GM21390 (cell line): ENCODE results near the gene TMEM132C.
A peak's percentile ranks its signal among the peaks of the same experiment; 100 is the strongest.

Experiments used
- ATAC-seq: cut with Tn5 transposase; IDR thresholded peaks from one replicate; pipeline ENCODE4 v1.9.1; 2021; ENCODE audit not compliant: unreplicated experiment

The TMEM132C gene

DNA sequence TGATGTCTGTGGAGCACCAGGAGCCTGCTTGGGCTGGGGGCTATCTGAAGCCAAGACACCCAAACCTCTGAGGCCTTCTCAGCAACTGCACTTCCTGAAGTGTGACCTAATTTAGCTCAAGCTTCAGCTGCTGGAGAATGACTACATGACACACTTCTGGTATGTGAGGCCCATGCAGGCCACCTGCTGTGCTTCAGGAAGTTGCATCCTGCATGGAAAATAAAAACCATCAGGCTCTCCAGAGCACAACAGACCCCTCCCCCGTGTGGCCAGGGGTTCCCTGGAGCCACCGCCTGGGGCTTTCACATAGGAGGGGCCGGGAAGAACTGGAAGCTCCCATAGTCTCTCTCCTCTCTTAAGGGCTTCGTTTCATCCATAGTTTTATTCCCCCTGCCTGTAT lies 339.1 kb downstream of the TMEM132C start:
- no peak for ATAC-seq

DNA sequence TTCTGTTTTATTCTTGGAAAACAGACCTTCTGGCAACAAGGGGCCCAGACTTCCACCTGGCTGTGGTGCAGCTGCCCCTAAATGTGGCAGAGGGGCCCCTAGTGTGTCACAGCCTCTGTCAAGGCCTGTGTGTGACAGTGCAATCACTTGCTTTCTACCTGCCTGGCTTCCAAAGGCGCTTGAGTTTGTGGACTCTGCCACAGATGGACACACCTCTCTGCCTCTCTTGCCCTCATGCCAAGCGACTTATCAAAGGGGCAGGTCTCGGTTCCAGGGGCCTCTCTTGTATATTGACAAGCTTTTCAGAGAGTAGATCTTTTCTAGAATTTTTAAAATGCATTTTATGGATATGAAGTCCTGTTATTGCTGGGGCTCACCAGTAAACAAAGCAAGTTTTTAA lies 339.6 kb downstream of the TMEM132C start:
- no peak for ATAC-seq

DNA sequence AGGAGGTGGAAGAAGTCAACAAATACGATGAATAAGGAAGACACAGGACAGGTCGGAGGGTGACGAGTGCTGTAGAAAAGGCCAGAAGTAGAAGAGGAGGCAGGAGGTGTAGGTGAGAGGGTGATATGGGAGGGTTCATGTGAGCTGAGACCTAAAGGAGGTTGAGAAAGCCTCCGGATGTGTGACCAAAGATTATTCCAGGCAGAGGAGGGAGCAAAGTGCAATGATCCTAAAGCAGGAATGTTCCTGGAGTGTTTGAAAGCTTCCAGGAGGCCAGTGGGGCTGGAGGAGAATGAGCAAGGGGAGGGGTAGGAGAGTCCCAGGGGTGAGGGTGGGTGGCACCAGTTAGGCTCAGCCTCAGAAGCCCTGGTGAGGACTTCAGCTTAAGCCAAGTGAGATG lies 340.0 kb downstream of the TMEM132C start:
- no peak for ATAC-seq

DNA sequence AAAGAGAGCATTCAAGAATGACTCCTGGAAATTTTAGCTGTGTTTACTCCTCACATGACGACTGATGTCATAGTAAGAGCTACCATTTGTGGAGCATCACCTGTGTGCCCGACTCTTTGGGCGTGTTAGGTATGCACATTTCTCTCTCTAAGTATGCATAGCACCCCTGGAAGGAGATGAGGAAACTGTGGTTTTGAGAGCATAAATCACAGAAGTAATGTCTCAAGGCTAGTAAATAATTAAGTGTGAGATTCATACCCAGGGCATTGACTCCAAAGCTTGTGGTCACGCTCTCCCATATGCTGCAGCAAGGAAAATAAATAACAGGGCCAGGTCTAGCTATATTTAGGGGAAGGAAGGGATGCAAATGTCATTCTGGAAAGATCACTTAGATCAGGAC lies 340.7 kb downstream of the TMEM132C start:
- ATAC-seq, result no peak

DNA sequence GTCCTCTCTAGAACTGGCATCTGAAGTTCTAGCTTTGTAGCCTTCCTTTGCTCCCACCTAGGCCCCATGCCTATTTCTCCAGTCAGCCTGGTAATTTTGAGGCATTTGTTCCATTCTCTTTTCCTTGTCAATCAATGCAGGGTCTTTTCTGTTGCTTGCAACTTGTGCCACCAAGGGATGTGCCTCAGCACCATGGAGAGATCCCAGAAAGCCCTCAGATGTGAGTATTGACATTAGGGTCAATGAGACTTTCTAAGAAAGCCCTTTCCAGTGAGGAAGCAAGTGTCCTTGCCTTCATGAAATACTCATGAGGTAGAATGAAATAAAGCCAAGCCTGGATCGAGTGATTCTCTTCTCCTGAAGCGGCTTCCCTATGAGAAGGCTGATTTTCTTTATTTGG lies 342.9 kb downstream of the TMEM132C start:
- no peak for ATAC-seq

DNA sequence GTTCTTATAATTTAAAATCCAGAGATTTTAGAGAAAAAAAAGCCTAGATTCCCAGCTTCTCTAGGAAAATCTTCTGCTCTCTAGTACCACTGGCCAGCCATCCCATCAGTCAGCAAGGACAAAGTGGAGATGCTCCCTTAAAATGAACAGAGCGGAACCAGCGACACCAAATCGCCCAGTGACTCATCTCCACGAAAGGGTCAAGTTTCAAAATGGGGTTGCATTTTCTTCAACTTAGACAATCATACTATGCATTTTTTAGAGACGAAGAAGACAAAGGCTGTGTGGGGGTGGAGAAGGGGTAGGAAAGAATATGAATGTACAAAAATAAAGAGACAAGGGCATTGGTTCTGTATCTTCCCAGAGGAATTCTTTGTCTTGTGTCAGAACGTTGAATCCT lies 344.8 kb downstream of the TMEM132C start:
- no peak for ATAC-seq

DNA sequence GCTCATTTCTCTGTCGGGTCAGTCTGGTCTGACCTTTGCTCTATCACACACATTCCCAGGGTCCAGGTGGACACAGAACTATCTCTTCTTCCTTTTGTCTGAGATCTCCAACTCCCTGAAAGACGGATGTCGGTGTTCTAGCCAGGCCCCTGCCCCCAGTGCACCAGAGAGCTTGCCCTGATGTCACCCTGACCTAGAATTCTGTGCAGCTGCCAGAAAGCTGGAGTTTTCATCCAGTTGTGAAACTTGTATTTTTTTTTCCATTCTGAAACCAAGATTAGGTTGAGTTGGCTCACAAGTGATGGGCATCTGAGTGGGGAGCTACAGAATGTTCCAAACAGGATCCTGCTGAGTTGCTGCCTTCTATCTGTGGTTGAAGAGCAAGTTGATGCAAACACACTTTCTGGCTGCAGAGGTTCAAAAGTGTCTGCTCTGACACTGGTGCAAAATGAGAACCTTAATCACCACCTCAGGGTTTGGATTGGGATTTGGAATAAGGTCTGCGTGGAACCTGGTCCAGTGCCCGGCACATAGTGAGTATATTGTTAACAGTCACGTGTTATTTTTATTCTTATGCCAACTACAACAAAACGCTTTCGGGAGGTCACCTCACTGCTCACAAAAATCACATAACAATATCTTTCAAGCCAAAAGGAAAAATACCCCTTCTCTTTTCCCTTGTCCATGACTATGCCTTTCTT lies 345.3 kb downstream of the TMEM132C start:
- ATAC-seq, result no peak

DNA sequence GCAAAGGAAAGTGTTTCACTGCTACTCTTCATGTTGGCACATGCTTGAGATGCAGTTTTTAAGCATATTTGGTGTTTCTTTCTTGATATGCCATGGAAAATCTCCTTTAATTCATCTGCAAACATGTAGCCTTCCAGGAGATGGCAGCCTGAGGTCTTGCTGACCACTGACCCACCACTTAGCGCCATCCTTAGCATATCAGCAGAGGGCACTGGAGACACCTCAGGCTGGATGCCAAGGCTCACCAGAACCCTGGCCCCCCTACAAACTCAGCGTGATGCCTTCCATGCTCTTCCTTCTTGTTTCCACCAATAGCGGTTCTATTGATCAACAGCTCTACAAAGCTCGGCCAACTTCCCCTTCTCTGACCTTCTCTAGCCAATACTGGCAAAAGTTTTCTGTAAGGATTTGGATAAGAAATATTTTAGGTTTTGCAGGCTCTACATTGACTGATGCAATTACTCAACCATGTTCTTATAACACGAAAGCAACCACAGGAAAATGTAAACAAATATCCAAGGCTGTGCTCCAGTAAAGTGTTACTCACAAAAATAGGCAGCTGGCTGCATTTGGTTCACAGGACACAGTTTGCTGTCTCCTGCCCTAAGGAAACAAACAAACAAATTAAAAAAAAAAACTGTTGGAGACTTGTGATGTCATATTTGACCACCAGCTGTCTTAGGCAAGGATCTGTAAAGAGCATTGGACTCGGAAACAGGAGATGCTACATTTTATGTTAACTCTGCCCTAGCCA lies 347.0 kb downstream of the TMEM132C start:
- ATAC-seq, result no peak

DNA sequence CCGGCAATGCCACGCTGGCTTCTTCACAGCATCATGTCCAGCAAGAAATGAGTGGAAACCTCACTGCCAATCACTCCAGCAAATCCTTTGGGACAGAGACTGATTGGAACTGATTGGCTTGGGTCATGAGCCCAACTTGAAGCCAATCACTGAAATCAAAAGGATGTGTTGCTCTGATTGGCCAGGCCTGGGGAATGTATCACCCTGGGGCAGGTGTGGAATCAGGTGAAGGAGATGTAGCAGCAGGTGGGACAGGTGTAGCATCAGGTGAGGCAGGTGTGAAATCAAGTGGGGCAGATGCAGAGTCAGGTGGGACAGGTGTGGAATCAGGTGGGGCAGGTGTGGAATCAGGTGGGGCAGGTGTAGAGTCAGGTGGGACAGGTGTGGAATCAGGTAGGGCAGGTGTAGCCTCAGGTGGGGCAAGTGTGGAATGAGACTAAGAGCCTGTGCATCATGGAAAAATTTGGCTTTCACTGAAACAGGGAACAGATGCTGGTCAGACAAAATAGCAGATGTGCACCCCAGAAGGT lies 350.4 kb downstream of the TMEM132C start:
- no peak for ATAC-seq

DNA sequence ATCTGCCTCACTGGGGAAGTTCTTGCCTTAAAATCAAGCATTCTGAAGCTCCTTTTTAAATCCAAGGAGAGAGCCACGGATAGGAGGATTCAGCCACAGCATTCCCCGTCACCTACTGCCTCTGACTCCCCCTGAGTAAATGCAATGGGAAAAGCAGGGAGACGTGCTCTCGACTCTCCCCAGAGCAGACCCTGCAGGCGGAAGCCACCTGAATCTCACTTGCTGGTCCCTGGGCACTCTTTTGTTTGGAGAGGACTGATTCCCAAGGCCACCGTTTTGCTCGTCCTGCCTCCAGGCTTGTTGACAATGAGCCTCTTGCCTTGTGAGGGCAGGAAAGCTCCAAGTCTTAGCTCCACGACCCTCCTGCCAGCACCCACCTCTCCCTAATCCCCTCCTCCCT lies 352.3 kb downstream of the TMEM132C start:
- ATAC-seq, result no peak

DNA sequence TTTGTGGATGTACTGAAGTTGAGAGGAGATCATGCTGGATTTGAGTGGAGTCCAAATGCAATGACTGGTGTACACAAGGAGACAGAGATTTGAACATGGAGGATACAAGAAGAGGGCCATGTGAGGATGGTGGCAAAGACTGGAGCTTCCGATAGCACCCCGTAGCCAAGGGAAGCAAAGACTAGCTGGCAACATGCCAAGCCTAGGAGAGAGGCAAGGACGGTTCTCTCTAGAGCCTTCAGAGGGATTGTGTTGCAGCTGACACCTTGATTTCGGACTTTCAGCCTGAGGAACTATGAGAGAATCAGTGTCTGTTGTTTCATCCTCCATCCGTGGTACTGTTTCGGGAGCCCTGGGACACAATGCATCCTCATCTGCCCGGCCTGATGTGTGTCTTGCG lies 354.3 kb downstream of the TMEM132C start:
- ATAC-seq, result no peak

DNA sequence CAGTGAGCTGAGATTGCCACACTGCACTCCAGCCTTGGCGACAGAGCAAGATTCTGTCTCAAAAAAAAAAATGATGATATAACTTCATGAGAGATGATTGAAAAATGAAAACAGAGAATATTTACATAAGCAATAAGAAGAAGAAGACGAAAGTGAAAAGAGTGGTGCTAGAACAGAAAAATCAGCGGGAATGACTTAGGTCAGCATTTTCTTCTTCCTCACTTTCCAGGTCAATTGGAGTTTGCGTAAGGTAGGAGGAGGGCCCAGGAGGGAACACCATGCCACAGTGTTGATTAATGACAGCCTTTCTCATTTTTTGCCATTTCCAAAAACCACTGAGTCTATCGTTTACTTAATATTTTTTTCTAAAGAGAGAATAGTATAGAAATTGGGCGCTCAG lies 356.8 kb downstream of the TMEM132C start:
- no peak for ATAC-seq

DNA sequence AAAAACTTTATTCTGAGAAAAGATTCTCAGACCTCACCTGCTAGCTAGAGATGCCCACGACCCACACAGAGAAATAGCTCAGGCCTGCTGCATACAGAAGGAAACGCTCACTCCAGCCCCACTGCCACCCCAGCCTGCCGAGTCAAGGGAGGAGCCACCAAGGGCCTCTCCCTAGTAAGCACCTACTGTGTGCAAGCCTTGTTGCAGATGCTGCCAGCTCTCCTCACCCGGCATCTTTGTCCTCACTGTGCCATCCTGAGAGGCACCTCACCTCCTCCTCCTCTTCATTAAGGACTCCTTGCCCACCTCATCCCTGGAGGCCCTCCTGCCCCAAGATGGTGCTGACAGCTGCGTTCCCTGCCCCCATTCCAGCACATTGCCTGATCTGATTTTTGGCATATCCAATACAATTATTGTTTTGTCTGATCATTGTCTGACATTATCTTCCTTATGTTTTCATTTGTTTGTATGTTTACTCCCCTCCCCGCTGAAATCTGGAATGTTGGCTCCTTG lies 359.9 kb downstream of the TMEM132C start:
- no peak for ATAC-seq

DNA sequence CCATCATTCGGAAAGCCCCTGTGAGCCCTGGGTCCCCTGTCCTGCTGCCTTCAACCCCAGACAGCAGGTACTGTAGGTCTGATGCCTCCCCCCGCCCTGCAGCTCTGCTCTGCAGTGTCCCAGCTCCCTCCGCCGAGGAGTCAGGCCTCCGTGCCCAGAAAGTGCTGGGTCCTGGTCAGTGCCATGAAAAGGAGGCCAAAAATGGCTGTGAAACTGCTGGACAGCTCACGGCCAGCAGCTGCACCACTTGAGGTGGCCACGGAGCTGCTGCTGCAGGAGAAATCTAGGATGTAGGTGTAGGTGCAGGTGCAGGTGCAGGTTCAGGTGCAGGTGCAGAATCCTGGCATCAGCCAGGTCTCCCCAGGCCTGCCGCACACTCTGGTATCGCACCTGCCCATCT lies 360.7 kb downstream of the TMEM132C start:
- ATAC-seq, result no peak

DNA sequence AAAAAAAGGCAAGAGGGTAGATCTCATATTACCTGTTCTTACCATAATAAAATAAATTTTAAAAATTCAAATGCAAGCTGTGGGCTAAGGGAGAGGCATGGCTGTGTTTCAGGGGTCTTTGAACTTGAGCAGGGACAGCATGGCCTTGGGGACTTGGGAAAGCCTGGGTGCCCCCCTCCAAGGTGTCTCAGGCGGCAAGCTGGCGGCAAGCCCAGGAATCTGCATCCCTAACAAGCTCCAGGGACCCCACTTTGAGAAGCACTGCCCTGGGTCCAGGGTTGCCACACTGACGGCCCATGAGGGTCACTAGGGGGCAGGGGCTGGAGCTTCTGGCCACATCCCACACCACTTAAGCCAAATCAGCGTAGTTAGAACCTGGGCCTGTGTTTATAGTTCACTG lies 363.0 kb downstream of the TMEM132C start:
- no peak for ATAC-seq

DNA sequence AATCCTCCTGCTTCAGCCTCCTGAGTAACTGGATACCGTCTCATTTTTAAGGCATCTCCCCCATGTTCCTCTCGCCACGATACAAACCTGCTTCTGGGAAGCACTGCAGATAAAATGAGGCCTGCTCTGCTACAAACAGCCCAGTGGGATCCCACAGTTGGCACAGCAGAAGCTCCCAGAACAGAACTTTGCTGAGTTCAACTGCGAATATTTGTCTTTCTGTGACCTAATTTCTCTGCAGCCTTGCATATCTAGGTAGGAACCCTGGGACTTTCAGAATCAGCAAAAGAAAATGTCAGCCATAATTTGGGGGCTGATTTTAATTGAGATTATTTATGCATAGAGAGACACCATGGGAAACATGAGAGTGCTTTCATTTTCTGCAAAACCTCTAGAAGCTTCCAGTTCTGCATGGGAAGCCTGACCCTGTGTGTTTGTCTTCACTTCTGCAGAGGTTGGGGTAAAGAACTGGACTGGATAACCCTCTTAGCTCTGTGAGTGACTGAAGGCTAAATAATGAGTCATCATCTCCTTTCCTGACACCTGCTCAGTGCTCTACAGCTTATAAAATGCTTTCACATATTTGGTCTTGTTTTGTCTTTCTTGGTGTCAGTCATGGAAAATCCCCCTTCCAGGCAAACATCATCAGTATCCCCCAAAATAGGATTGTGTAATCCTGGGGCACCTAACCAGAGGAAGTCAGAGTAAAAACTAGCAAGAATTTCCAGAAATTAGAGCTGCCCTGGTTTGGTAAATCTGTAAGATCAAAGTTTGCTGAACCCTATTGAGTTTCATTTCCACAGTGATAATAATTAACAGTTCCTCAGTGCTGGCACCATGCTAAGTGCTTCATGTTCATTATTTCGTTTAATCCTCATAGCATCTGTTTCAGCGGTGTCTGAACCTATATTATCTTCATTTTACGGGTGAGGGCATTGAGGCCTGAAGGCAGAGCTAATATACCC lies 371.0 kb downstream of the TMEM132C start:
- peak; percentile 93 for ATAC-seq

DNA sequence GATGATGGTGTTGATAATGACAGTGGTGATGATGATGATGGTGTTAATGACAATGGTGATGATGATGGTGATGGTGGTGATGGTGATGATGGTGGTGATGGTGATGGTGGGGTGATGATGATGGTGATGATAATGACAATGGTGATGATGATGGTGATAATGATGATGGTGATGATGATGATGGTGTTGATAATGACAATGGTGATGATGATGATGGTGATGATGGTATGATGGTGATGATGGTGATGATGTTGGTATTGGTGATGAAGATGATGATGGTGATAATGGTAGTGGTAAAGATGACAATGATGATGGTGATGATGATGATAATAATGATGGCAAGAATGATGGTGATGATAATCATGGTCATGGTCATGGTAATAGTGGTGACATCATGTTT lies 372.1 kb downstream of the TMEM132C start:
- ATAC-seq, result no peak

DNA sequence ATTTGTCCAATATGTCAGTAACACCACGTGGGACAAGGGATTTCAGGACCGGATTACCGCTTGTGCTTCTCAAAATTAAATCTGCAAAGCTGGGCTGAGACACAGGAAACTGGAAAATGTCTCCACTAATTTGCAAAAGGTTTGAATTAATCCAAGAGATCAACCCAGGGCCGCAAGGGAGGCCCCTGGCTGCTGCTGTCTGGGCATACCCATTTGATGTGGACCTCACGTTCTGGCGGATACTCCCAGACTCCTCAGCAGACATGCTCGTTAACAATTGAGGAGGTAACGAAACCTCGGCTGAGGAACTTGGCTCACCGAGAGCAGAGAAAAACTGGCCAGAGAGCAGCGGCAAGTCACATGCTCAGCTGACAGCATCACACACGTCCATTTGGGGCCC lies 376.2 kb downstream of the TMEM132C start:
- no peak for ATAC-seq

DNA sequence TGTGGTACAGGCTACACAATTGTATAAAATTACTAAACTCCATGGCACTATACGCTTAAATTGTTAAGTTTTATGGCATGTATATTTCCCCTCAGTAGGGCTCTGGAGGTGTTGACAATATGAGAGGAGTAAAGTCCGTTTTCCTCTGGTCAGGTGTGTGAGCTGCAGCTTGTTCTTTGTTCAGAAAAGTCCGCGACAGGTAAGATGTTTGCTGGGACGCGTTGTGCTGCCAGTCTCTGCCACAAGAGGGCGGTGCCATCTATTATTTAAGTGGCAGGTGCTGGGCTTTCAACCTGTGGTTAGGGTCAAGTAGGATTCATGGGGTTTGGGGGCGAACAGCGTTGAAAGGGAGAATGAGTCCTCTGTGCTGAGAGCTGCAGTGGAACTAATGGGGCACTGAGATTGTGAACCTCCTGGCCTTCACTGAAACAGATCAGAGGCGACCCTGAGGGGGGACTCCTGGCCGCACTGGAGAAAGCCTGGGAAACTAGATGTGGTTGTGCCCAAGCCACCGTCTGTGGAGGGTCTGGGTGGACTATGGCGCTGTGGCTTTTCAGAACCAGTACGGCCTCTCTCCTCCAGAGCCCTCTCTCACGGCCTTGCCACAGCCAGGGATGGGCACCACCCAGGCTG lies 377.8 kb downstream of the TMEM132C start:
- no peak for ATAC-seq

DNA sequence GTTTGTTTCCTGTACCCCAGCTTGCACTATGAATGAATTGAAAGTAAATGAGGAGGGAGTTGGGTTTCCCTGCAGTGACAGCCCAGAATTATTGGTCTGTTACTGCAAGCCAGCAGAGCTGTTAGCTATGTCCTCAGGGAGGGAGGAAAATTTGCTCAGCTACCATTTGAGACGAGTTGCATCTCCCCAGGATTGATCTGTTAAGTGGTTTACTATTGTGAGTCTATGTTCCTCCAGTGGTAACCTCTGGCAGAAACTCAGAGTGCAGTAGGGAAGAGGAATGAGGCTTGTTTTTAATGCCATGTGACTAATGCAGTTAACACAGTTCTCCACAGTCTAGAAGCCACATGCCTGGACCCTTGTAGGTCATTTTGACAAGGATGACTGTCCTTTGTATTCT lies 382.9 kb downstream of the TMEM132C start:
- no peak for ATAC-seq
